ENCODE measurements around the gene MLLT10. TPM values are rescaled to one million over a fixed set of nuclear protein-coding genes. Genes with fewer than 3 reads are reported as not detected.

Gene MLLT10
- 55.7 and 65.6 TPM in 2 replicates for total RNA-seq
- long read RNA-seq, partial matches to known transcripts = 24 of 48 reads
- long read RNA-seq, other reads (novel, unspliced or antisense) = 24 of 48 reads

GRCh38 chr10:21533467-21534279 lies at the start of gene MLLT10:
Gene MLLT10, plus strand, starts transcription at chr10:21534232. Its CDS starts 413 bp downstream, at chr10:21534645.
- Mint-ChIP-seq H3K9me3 (ENCODE audit: low read depth) (no peaks in the 10 kb centered on the region), H3K27me3 (no peaks in the 10 kb centered on the region), H3K27ac (peak within 1 kb of the TSS; percentile 98), H3K36me3 (ENCODE audit: insufficient read depth) (peaks cover 2% of the 10 kb centered on the region), H3K4me1 (ENCODE audit: low read depth) (peaks cover 21% of the 10 kb centered on the region), H3K4me3 (ENCODE audit: low read depth) (peak within 1 kb of the TSS; percentile 84)
- DNase-seq (ENCODE audit: low spot score, unreplicated experiment) = peak; percentile 91
- peak; percentile 43 for TF ChIP-seq CTCF (IDR thresholded peaks at IDR 0.05; ENCODE audit: unreplicated experiment)

- Mint-ChIP-seq H3K36me3 (ENCODE audit: insufficient read depth) (no peaks in the 10 kb centered on the region), H3K4me1 (ENCODE audit: low read depth) (no peaks in the 10 kb centered on the region), H3K9me3 (ENCODE audit: low read depth) (no peaks in the 10 kb centered on the region), H3K27me3 (no peaks in the 10 kb centered on the region), H3K4me3 (ENCODE audit: low read depth) (no peak overlapping the region), H3K27ac (no peak overlapping the region)
- DNase-seq (ENCODE audit: low spot score, unreplicated experiment) = no peak
- TF ChIP-seq CTCF (IDR thresholded peaks at IDR 0.05; ENCODE audit: unreplicated experiment) = no peak
Observed at GRCh38 chr10:21487416-21488180, 46.4 kb upstream of the MLLT10 start.

- no peak for DNase-seq (ENCODE audit: low spot score, unreplicated experiment)
- no peaks in the 10 kb centered on the region for H3K4me1 Mint-ChIP-seq (ENCODE audit: low read depth)
- H3K36me3 Mint-ChIP-seq (ENCODE audit: insufficient read depth) = no peaks in the 10 kb centered on the region
- no peaks in the 10 kb centered on the region for H3K27me3 Mint-ChIP-seq
- no peak overlapping the region for H3K4me3 Mint-ChIP-seq (ENCODE audit: low read depth)
- no peaks in the 10 kb centered on the region for H3K9me3 Mint-ChIP-seq (ENCODE audit: low read depth)
- TF ChIP-seq CTCF (IDR thresholded peaks at IDR 0.05; ENCODE audit: unreplicated experiment) = no peak
- H3K27ac Mint-ChIP-seq = no peak overlapping the region
Observed at GRCh38 chr10:21488246-21488956, 45.6 kb upstream of the MLLT10 start.

GRCh38 chr10:21488957-21489446 lies 45.0 kb upstream of the MLLT10 start:
- no peak for TF ChIP-seq CTCF (IDR thresholded peaks at IDR 0.05; ENCODE audit: unreplicated experiment)
- H3K27me3 Mint-ChIP-seq = no peaks in the 10 kb centered on the region
- H3K36me3 Mint-ChIP-seq (ENCODE audit: insufficient read depth) = no peaks in the 10 kb centered on the region
- no peak overlapping the region for H3K4me3 Mint-ChIP-seq (ENCODE audit: low read depth)
- DNase-seq (ENCODE audit: low spot score, unreplicated experiment) = no peak
- H3K4me1 Mint-ChIP-seq (ENCODE audit: low read depth) = peaks cover under 1% of the 10 kb centered on the region
- no peak overlapping the region for H3K27ac Mint-ChIP-seq
- H3K9me3 Mint-ChIP-seq (ENCODE audit: low read depth) = no peaks in the 10 kb centered on the region
